ENCODE data around the gene HERPUD2.
A peak's percentile ranks its signal among the peaks of the same experiment; 100 is the strongest.
"Not testable (repeated sequence)": the region's sequence is repeated elsewhere in the genome, so short reads cannot be mapped to it uniquely, and the experiment has no call there.

The HERPUD2 gene

DNA sequence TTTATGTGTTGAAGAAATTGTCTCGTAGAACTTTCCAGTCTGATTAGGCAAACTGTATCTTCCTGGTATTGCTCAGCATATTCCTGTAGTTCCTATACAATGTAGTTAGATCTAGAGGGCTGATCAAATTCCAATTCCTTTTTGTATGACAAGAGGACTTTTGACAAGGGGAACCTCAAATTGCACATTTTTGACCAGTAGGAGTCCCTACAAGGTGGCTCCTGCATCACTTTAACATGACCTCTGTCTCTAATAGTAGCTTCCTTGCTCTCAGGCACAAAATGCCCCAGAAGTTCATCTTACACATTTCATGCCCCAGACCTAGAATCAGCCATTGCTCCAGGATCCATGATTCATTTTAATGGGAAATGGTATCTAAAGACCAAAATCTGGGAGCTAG, 18.7 kb downstream of the HERPUD2 start:
- peak; percentile 34 to 42 for DNase-seq

DNA sequence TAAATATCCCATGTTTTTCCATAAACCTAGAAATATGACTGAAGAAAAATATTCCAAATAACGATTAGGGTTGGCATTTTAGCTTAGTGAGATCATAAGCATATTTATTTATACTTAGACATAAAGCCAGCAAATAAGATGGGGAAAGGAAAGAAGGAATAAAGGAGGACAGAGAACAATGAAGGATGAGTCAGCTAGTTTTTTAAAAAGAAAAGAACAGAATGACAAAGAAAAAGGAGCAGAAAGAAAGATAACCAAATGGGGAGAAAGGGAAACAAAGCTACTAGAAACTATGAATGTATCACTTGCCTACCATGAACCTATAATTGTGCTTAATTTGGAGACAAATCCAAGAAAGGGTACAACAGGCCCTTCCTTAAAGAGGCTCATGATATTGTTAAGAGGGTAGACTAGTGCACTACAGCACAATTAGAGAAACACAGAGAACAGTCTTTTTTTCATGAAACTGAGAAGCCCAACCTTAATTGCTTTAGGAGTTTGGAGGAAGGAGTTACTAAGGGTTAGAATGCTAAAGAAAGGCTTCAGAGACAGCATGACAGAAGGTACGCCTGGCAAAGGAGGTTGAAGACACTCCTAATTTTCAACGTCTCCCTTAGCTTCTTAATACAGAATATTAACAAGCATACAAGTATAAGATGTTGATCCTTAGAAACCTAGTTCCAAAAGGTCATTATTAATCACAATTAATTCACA, 23.9 kb downstream of the HERPUD2 start:
- no peak for DNase-seq

GRCh38 chr7:35660411-35660810, 34.5 kb downstream of the HERPUD2 start:
- not testable (repeated sequence) for DNase-seq

- no peak for DNase-seq
Observed at GRCh38 chr7:35658606-35659201, 36.2 kb downstream of the HERPUD2 start.

GRCh38 chr7:35657125-35657524, 37.8 kb downstream of the HERPUD2 start:
- DNase-seq = no peak

GRCh38 chr7:35654558-35654957, 40.4 kb downstream of the HERPUD2 start:
- DNase-seq = not testable (repeated sequence)

- DNase-seq = no peak
Observed at GRCh38 chr7:35652124-35652523, 42.8 kb downstream of the HERPUD2 start.

- no peak for DNase-seq
Observed at GRCh38 chr7:35650751-35651150, 44.2 kb downstream of the HERPUD2 start.

DNA sequence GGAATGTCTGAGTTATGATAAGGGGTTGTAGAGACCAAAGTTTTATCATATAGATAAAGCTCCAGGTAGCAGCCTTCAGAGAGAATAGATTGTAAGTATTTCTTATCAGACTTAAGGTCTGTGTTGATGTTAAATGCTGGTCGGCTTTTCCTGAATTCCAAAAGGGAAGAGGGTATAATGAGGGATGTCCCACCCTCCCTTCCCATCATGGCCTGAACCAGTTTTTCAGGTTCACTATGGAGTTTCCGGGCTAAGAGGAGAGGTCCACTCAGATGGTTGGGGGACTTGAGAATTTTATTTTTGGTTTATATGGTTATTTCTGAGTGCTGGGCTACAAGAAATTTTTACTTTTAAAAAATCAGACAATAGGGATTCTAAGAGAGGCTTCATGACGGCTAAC, 45.2 kb downstream of the HERPUD2 start:
- no peak for DNase-seq

DNA sequence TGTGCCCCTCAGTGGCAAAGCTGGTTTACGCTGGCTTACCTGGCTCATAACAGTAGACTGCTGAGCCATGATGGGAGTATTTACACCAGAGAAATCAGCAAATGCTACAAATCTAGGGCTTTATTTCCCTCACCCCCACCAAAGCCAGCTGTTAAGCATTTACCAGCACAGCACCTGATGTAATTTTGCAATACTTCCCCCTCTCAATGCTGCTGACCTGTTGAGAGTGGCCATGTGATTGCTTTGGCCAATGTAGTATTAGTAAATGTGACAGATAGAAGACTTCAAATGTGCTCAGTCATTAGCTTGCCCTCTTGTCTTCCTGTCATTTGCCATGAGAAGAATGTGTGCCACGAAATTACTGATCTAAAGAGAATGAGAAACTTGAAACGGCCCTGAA, 46.6 kb downstream of the HERPUD2 start:
- DNase-seq = no peak

DNA sequence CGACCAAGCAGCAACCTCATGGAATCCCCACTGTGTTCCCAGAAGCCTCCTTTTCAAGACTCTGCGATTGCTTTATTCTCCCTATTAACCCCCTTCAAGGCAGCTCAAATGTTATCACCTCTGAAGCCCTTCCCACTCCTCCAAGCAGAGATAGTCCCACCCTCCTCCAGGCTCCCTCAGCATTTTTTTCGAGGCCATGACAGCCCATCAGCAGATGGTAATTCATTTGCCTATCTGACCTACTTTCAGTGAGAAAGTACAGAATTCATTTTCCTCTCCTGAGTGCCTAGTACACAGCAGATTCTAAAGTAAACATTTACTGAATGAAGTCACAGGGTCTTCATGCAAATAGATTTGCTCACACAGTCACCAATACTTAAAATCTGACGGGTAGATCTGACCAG, 47.8 kb downstream of the HERPUD2 start:
- DNase-seq = no peak

DNA sequence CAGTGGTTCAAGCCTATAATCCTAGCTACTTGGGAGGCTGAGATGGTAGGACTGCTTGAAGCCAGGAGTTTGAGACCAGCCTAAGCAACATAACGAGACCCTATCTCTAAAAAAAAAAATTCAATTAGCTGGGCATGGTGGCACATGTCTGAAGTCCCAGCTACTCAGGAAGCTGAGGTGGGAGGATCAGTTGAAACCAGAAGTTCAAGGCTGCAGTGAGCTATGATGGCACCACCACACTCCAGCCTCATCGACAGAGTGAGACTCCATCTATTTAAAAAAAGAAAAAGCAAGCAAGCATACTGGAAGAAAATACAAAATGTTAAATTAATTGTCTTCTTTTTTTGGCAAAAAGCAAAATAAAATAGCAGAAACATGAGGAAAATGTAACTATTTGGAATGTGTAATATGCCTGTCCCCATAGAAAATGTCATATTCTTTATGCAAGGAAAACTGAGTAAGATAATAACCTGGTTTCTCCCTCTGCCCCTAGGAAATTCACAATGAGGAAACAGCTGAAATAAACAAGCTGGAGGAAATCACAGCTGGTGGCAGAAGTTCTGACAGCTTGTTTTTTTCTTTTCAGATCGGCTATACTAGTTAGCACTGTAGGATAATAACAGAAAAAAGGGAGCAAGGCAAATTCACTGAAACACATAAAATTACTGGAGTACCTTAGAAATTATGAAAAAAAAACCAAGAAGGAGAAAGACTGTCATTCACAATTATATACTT, 48.5 kb downstream of the HERPUD2 start:
- DNase-seq = peak in 1 of 2 experiments; percentile 32

DNA sequence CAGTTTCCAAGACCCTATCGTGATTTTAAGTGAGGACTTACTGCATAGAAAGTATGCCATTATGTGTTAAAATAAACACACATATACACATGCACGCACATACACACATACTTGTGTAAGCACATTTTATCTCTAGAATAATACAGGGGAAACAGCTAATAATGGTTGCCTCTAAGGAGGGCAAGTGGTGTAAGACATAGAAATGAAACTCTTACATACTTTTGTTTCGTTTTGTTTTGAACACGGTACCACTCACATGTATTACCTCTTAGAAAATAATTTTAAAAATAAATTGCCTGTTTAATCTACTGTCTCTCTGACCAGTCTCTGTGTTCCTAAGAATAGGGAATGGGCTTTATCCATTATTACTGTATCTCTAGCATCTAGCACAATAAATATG, 49.2 kb downstream of the HERPUD2 start:
- DNase-seq = no peak

DNA sequence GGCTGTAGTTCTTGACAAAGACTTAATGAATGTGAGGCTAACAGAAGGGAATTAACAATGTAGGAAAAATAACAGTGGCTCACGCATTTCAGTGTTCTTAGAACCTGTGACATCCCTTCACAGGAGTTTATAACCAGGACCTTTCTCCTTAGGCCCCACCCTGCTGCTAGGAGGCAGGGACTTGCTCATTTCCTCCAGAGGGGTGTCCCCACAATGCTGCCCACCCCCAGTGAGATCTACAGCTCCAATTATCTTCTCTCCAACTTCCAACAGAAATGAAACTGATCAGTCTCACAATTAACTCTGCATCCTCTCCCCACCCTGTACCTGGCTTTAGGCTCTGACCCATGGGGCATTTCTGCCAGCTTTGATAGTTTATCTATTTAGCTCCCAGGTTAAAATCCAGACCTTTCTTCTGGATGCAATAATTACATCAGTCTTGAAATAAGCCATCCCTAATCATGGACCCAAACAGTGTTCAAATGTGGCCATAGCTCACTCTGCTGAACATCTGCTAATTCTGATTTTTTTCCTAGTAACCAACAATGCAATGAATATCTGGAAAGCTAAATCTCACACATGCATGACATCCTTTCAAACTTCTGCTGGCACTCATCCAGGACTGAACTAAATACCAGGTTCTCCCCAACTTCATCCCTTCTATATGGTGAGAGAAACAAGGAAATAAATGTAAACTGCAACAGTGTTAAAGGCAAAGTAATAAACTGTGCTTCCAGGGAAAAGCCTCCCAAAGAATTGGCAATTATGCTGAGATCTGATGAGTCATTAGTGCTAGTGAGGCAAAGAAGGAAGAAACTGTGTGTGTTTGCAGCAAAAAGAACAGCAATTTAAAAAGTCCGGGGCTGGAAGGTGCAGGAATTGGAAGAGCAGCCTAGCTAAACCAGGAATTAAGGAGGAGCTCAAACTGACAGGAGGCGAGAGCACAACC, 64.6 kb downstream of the HERPUD2 start:
- peak in 1 of 2 experiments; percentile 33 for DNase-seq

DNA sequence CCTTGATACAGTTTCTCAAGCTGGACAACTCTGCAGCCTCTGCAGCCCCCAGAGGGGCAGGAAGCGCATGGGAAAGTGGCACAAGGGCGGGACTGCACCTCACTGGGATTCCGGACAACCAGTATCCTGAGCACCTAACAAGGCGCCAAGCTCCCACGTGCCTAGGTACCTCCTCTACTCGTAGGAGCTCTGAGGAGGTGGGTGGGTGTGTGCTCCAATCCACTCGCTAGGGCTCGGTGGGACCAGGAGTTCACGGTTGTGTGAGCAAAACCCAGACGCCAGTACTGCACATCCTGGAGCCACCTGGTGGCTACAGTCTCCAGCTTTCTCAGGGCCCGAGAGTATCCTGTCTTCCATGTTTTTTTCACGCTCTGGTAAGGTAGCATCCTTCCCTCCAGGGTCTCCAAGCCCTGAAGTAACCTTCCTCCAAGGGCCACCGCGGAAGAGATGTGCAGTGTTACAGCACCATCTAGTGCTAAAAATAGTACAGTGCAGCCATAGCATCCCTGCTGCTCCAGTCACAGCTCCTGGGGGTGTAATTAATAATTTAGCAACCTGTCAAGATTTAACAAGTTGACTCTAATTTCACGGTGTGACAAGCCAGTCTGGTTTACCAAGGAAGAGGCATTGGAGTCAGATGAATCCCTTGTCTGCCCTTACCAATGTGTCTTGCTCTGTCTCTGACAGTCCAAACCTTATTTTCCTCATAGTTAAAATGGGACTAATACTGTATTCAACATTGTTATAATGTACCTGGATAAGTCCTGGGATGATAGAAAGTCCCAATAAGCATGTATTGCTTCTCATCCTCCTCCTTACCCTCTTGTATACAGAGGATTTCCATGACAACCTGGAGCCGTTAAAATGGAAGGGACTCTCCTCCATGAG, 70.4 kb downstream of the HERPUD2 start:
- DNase-seq = peak; percentile 77 to 80

- no peak for DNase-seq
Observed at GRCh38 chr7:35623381-35623780, 71.6 kb downstream of the HERPUD2 start.

GRCh38 chr7:35619863-35620262, 75.1 kb downstream of the HERPUD2 start:
- DNase-seq = no peak

- no peak for DNase-seq
Observed at GRCh38 chr7:35617041-35617440, 77.9 kb downstream of the HERPUD2 start.

DNA sequence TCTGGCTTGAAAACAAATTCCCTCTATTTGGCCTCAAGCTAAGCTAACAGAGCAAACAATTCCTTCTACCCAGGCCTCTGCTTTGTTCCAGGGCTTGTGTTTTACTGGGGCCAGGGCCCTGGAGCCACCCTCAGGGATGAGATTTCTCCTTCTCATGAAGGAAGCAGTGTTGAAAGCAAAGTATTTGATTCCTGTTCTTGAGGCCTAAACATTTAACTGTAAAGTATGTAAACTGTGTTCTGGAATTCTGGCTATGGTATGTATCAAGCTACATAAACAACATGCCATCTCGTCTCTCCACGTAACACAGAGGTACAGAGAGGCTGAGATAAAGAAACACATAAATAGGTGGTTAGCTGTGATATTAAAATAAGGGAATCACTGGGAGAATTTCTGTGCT, 81.8 kb downstream of the HERPUD2 start:
- no peak for DNase-seq

DNA sequence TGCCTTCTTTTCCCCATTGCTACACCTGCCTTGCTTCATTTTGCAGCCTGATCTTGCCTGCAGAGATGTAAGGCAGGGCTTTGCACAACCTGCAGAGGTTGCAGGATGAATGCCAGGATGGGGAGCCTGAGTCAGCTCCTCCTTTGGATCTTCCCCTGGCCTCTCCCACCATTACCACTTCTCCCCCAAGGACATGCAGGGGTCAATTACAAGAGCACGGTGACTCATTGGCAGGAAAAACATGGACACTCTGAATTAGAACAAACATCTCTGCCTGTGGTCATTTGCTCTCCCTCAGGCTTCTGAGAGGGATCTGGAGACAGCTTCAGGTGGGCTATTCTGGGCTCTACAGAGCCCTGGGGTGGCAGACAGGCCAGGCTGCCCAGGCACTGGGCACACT, 89.2 kb downstream of the HERPUD2 start:
- DNase-seq = no peak

DNA sequence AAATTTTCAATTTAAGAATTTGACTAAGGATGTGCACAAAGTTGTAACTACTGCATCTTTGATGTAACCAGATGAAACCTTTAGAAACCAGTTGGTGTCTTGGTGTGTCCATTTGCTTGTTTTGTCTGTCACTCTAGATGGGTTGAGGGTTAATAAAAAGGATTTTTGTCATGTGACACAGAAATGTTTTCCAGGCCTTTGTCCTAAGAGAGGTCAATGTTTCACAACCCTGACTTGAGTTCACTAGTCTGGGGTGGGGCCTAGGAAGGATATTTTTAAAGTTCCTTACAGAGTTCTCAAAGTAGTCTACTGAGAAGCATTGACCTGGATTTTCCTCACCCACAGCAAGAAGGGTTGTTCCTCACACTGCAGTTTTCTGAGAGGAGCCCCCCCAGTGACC, 90.3 kb downstream of the HERPUD2 start:
- no peak for DNase-seq

- peak in 1 of 2 experiments; percentile 15 for DNase-seq
Observed at GRCh38 chr7:35599645-35600044, 95.3 kb downstream of the HERPUD2 start.
